B cell (primary cell): ENCODE measurements around the gene CLEC2B. TPM values are rescaled to one million over a fixed set of nuclear protein-coding genes. Genes with fewer than 3 reads are reported as not detected.

Experiments used
- ATAC-seq: fragments of 200-7000 bp; cut with Tn5 transposase; one replicate; pipeline ENCODE4 v1.10.0; 2021; ENCODE audit warnings: low read depth, mild to moderate bottlenecking, moderate number of reproducible peaks, moderate library complexity
- CTCF ChIA-PET: fragments of 350-600 bp; sonication (Branson Sonifier 250); formaldehyde crosslinking; loops from one replicate; lab custom pipeline; 2021; ENCODE audit warnings: antibody characterized with exemption, inconsistent platforms; lab: Charles Lee
- POLR2A ChIA-PET: fragments of 350-600 bp; sonication (Branson Sonifier 250); formaldehyde crosslinking; loops from one replicate; lab custom pipeline; 2021; ENCODE audit warnings: antibody characterized with exemption; lab: Charles Lee
- DNase-seq: peaks from one replicate; pipeline ENCODE4 v3.0.0; 2013
- H2AFZ ChIP-seq: 2 replicates; pipeline ENCODE4 v1.6.1; 2012; ENCODE audit warnings: mild to moderate bottlenecking, low read depth, low read length; ENCODE audit not compliant: insufficient read depth, poor library complexity, severe bottlenecking
- H3K27ac ChIP-seq, 2 donors: 1 replicate in 1 of 2; 2 replicates in 1 of 2; pipeline ENCODE4 v1.5.1; 2012 to 2013; ENCODE audit warnings: low read length in 2 of 2, mild to moderate bottlenecking in 2 of 2, moderate library complexity in 1 of 2
- H3K27me3 ChIP-seq, 4 experiments: fragments of 200-600 bp in 1 of 4; sonication (generic) in 1 of 4; replicated peaks in 1 of 4; 1 replicate in 2 of 4; 2 replicates in 2 of 4; pipeline versions ENCODE4 v1.6.1 to v1.7.0; 2013 to 2016; ENCODE audit warnings: low read length in 3 of 4, mild to moderate bottlenecking in 2 of 4, mixed read lengths in 1 of 4, moderate library complexity in 1 of 4; ENCODE audit not compliant: insufficient read depth in 4 of 4, control insufficient read depth in 3 of 4; ENCODE audit errors: control extremely low read depth in 1 of 4
- H3K36me3 ChIP-seq, 2 experiments: replicated peaks in 1 of 2; 1 replicate in 1 of 2; 2 replicates in 1 of 2; pipeline versions ENCODE4 v1.6.1 to v1.7.1; 2013; ENCODE audit warnings: low read length in 1 of 2; ENCODE audit not compliant: insufficient read depth in 2 of 2, control insufficient read depth in 1 of 2; ENCODE audit errors: control extremely low read depth in 1 of 2, extremely low read depth in 1 of 2
- H3K4me1 ChIP-seq, 2 donors: fragments of 200-600 bp in 1 of 2; sonication (generic) in 1 of 2; 1 replicate in 1 of 2; 2 replicates in 1 of 2; pipeline versions ENCODE4 v1.5.1 to v1.6.1; 2013 to 2017; ENCODE audit warnings: low read length in 2 of 2; ENCODE audit not compliant: control insufficient read depth in 2 of 2, insufficient read depth in 2 of 2
- H3K4me2 ChIP-seq: replicated peaks from 2 replicates; pipeline ENCODE3; 2012; ENCODE audit warnings: mild to moderate bottlenecking, low read depth, low read length; ENCODE audit not compliant: poor library complexity, severe bottlenecking
- H3K4me3 ChIP-seq, 5 experiments: fragments of 200-600 bp in 1 of 5; sonication (generic) in 1 of 5; 1 replicate in 3 of 5; 2 replicates in 2 of 5; pipeline versions ENCODE4 v1.5.1 to v1.7.0; 2011 to 2016; ENCODE audit warnings: low read length in 4 of 5, mild to moderate bottlenecking in 4 of 5, low read depth in 2 of 5, control low read depth in 1 of 5, moderate library complexity in 1 of 5; ENCODE audit not compliant: insufficient read depth in 1 of 5; ENCODE audit errors: control extremely low read depth in 1 of 5, extremely low read depth in 1 of 5
- H3K79me2 ChIP-seq: fragments of 200-600 bp; sonication (generic); one replicate; pipeline ENCODE4 v1.6.0; 2016; ENCODE audit warnings: low read length; ENCODE audit not compliant: control insufficient read depth, insufficient read depth
- H3K9ac ChIP-seq: fragments of 200-600 bp; sonication (generic); 2 replicates; pipeline ENCODE4 v1.6.1; 2017; ENCODE audit warnings: mild to moderate bottlenecking, low read length, moderate library complexity
- H3K9me3 ChIP-seq, 3 donors: one replicate each; pipeline versions ENCODE4 v1.6.1 to v1.7.1; 2013; ENCODE audit warnings: low read length in 2 of 3; ENCODE audit not compliant: control insufficient read depth in 2 of 3, insufficient read depth in 1 of 3; ENCODE audit errors: control extremely low read depth in 1 of 3
- H4K20me1 ChIP-seq: 2 replicates; pipeline ENCODE4 v1.6.0; 2012; ENCODE audit warnings: mild to moderate bottlenecking, low read length; ENCODE audit not compliant: insufficient read depth, control insufficient read depth, poor library complexity, severe bottlenecking
- H3K27ac Mint-ChIP-seq: one replicate; pipeline ENCODE4 v1.8.0; 2021; ENCODE audit warnings: mixed read lengths
- H3K27me3 Mint-ChIP-seq: one replicate; pipeline ENCODE4 v1.8.0; 2021; ENCODE audit warnings: mixed read lengths
- H3K4me1 Mint-ChIP-seq: one replicate; pipeline ENCODE4 v1.8.0; 2021; ENCODE audit warnings: mixed read lengths
- H3K4me3 Mint-ChIP-seq: one replicate; pipeline ENCODE4 v1.8.0; 2021; ENCODE audit warnings: mixed read lengths
- H3K9me3 Mint-ChIP-seq: one replicate; pipeline ENCODE4 v1.8.0; 2022; ENCODE audit warnings: mixed read lengths; ENCODE audit not compliant: insufficient read depth
- EZH2 ChIP-seq: IDR thresholded peaks from 2 replicates; pipeline ENCODE4 v1.6.1; 2012; ENCODE audit warnings: borderline replicate concordance, low read depth, mild to moderate bottlenecking, moderate library complexity, low read length; ENCODE audit not compliant: insufficient read depth, poor library complexity, severe bottlenecking
- WGBS: methylation state at CpG from one replicate; pipeline ENCODE4 v1.1.5; 2013; ENCODE audit warnings: missing lambda C conversion rate; ENCODE audit not compliant: insufficient coverage; 5-methylcytosine and 5-hydroxymethylcytosine counted together
- intact Hi-C: fragments of 100-400 bp; cut with micrococcal nuclease; formaldehyde crosslinking; loops from one replicate; pipeline ENCODE4 v1.10.0; 2022
- polyA plus RNA-seq: library from polyadenylated mRNA; depleted of rRNA; stranded (reverse); fragments of >200 nt; gene quantifications from 2 replicates; pipeline ENCODE4 v1.2.3, GENCODE V29; 2012
- total RNA-seq, 2 donors: library from RNA; stranded (reverse); fragments of 120-200 nt in 1 of 2; gene quantifications; 1 replicate in 1 of 2; 2 replicates in 1 of 2; pipeline versions ENCODE4 v1.2.3 to v1.2.4, GENCODE V29; 2013 to 2022
- TF ChIP-seq, protein P1 (sequence below): fragments of 200-600 bp; IDR thresholded peaks from one replicate; pipeline ENCODE4 v1.8.0; 2022; ENCODE audit warnings: antibody characterized with exemption, mild to moderate bottlenecking

Gene CLEC2B
- total and polyA plus RNA-seq, 2 donors (not counting 1 experiment from before 2014, with no cell fraction given): 31.6 to 58.2 TPM

DNA sequence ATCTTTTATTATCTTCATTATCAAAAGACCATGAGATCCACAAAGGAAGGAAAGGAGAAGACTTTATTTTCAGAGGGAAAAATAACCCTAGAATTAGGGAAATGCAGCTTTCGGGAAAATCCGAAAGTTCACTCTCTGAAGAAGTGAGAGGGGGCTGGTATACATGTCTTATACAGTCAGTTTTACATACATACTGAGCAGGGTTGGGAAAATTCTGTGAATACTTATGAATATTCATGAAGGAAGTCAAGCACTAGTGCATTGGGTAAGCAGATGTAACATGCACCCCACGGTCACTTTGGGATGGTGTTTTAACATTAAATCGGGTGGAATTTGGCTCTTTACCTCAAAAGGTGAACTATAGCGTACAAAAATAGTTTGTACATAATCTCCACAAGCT, 57.5 kb downstream of the CLEC2B start:
- DNase-seq: no peak
- Mint-ChIP-seq H3K9me3 (no peaks in the 10 kb centered on the region), H3K27ac (no peak overlapping the region), H3K27me3 (peaks cover 21% of the 10 kb centered on the region), H3K4me3 (no peak overlapping the region), H3K4me1 (peaks cover 21% of the 10 kb centered on the region)
- Histone ChIP-seq H3K27me3 (peaks cover 0 to 6% (median 2%) of the 10 kb centered on the region in 4 experiments), H2AFZ (no peak overlapping the region), H3K9ac (no peak overlapping the region), H3K27ac (no peak overlapping the region), H3K4me3 (no peak overlapping the region), H4K20me1 (no peaks in the 10 kb centered on the region), H3K36me3 (no peaks in the 10 kb centered on the region), H3K4me2 (no peak overlapping the region), H3K9me3 (no peaks in the 10 kb centered on the region), H3K79me2 (no peaks in the 10 kb centered on the region), H3K4me1 (peaks cover 10 to 23% of the 10 kb centered on the region in 2 donors)
- POLR2A ChIA-PET: no interaction called here
- TF ChIP-seq, protein P1, sequence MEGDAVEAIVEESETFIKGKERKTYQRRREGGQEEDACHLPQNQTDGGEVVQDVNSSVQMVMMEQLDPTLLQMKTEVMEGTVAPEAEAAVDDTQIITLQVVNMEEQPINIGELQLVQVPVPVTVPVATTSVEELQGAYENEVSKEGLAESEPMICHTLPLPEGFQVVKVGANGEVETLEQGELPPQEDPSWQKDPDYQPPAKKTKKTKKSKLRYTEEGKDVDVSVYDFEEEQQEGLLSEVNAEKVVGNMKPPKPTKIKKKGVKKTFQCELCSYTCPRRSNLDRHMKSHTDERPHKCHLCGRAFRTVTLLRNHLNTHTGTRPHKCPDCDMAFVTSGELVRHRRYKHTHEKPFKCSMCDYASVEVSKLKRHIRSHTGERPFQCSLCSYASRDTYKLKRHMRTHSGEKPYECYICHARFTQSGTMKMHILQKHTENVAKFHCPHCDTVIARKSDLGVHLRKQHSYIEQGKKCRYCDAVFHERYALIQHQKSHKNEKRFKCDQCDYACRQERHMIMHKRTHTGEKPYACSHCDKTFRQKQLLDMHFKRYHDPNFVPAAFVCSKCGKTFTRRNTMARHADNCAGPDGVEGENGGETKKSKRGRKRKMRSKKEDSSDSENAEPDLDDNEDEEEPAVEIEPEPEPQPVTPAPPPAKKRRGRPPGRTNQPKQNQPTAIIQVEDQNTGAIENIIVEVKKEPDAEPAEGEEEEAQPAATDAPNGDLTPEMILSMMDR: no peak
- TF ChIP-seq EZH2: no peak
- CTCF ChIA-PET: interaction anchor here (1.0 to 13.7 kb wide), 5 partner anchors 12 to 114 kb away, joined by 3 to 118 read pairs (median 28); no protein-coding TSS in a partner anchor
- intact Hi-C loops: loop anchor here (5.0 kb wide), 1 partner anchor 56 kb away; the partner anchor contains the start of gene CLEC2B
- no peak for ATAC-seq
- 20% methylated on average over 1 of the region's 5 CpGs for WGBS

DNA sequence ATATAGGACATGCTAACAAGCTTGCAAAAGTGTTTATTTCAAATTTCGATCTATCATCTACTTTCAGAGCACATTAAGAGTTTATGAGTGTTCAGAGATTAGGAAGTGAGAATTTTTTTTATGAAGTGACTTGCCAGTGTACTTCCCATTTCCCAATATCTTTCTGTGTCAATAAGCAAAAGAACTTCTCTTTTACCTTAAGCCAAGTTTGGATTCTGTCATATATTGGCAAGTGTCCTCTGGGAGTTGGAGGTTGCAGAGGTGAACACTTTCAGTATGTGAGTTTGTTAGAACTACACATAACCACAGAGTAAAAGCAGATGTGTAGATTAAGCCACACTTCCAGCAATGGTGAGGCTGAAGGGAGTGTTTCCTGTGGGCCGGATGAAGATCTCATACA, 58.5 kb downstream of the CLEC2B start:
- H3K4me1 Mint-ChIP-seq: peaks cover 21% of the 10 kb centered on the region
- H3K27me3 Mint-ChIP-seq: peaks cover 21% of the 10 kb centered on the region
- no CpG with 5 or more reads among the region's 2 CpGs for WGBS
- H3K9me3 ChIP-seq: no peaks in the 10 kb centered on the region
- ChIA-PET CTCF (interaction anchor here (0.6 to 13.7 kb wide), 6 partner anchors 11 to 767 kb away, joined by 3 to 118 read pairs (median 16); no protein-coding TSS in a partner anchor), POLR2A (no interaction called here)
- no peak overlapping the region for H2AFZ ChIP-seq
- intact Hi-C loops: loop anchor here (5.0 kb wide), 1 partner anchor 57 kb away; the partner anchor contains the start of gene CLEC2B
- peaks cover 0 to 6% (median 2%) of the 10 kb centered on the region in 4 experiments for H3K27me3 ChIP-seq
- no peak for ATAC-seq
- no peaks in the 10 kb centered on the region for H3K9me3 Mint-ChIP-seq
- H3K4me3 ChIP-seq: no peak overlapping the region
- no peaks in the 10 kb centered on the region for H3K79me2 ChIP-seq
- H3K9ac ChIP-seq: no peak overlapping the region
- no peaks in the 10 kb centered on the region for H4K20me1 ChIP-seq
- no peak overlapping the region for H3K4me3 Mint-ChIP-seq
- TF ChIP-seq, protein P1: no peak
- no peak for TF ChIP-seq EZH2
- peak; percentile 43 for DNase-seq
- H3K36me3 ChIP-seq: no peaks in the 10 kb centered on the region
- H3K27ac Mint-ChIP-seq: no peak overlapping the region
- H3K27ac ChIP-seq: no peak overlapping the region
- H3K4me2 ChIP-seq: peak overlapping the region; percentile 1
- H3K4me1 ChIP-seq: peaks cover 10 to 23% of the 10 kb centered on the region in 2 donors
